HL-60/S4 treated with phorbol 12-myristate 13-acetate at 8.2 ng/mL for 4 days and 3 days (cell line): ENCODE measurements around the gene BRD2.

Experiments used
- in situ Hi-C: fragments of 300-500 bp; cut with MboI; formaldehyde crosslinking; loops from 2 replicates; pipeline ENCODE4 v1.15.0; 2022; ENCODE audit warnings: low sequenced_read_pairs

Gene BRD2

GRCh38 chr6:32984622-32985389, 16.4 kb downstream of the BRD2 start:
- in situ Hi-C loops: loop anchor here (25.0 kb wide), 1 partner anchor 98 kb away; no protein-coding TSS in a partner anchor

GRCh38 chr6:32989368-32989767, 21.0 kb downstream of the BRD2 start:
- in situ Hi-C loops: loop anchor here (25.0 kb wide), 1 partner anchor 102 kb away; no protein-coding TSS in a partner anchor

GRCh38 chr6:32991972-32992371, 23.6 kb downstream of the BRD2 start:
- in situ Hi-C loops: loop anchor here (25.0 kb wide), 1 partner anchor 105 kb away; no protein-coding TSS in a partner anchor

- in situ Hi-C loops: loop anchor here (25.0 kb wide), 1 partner anchor 106 kb away; no protein-coding TSS in a partner anchor
These were observed 25.1 kb downstream of the BRD2 start for GRCh38 chr6:32993363-32993973.

GRCh38 chr6:32995448-32995847, 27.1 kb downstream of the BRD2 start:
- in situ Hi-C loops: loop anchor here (25.0 kb wide), 1 partner anchor 108 kb away; no protein-coding TSS in a partner anchor

- in situ Hi-C loops: no loop called here
These were observed 31.7 kb downstream of the BRD2 start for GRCh38 chr6:33000055-33000454.

- in situ Hi-C loops: no loop called here
These were observed 33.3 kb downstream of the BRD2 start for GRCh38 chr6:33001685-33002084.

- in situ Hi-C loops: no loop called here
These were observed 36.5 kb downstream of the BRD2 start for GRCh38 chr6:33004940-33005339.

GRCh38 chr6:33007831-33008400, 39.5 kb downstream of the BRD2 start:
- in situ Hi-C loops: no loop called here

GRCh38 chr6:33008944-33009861, 40.8 kb downstream of the BRD2 start, which contains the start of gene HLA-DOA:
Gene HLA-DOA, minus strand, starts transcription at chr6:33009591.
- in situ Hi-C loops: no loop called here

- in situ Hi-C loops: no loop called here
These were observed 42.0 kb downstream of the BRD2 start for GRCh38 chr6:33010356-33010755.

GRCh38 chr6:33013608-33014007, 45.2 kb downstream of the BRD2 start:
- in situ Hi-C loops: no loop called here

GRCh38 chr6:33014841-33015634, 46.6 kb downstream of the BRD2 start:
- in situ Hi-C loops: no loop called here

GRCh38 chr6:33015798-33016197, 47.4 kb downstream of the BRD2 start:
- in situ Hi-C loops: no loop called here

GRCh38 chr6:33017018-33017417, 48.6 kb downstream of the BRD2 start:
- in situ Hi-C loops: no loop called here

- in situ Hi-C loops: no loop called here
These were observed 49.4 kb downstream of the BRD2 start for GRCh38 chr6:33017694-33018353.

- in situ Hi-C loops: no loop called here
These were observed 50.0 kb downstream of the BRD2 start for GRCh38 chr6:33018418-33018817.

GRCh38 chr6:33018904-33019303, 50.5 kb downstream of the BRD2 start:
- in situ Hi-C loops: no loop called here

GRCh38 chr6:33019372-33019771, 51.0 kb downstream of the BRD2 start:
- in situ Hi-C loops: no loop called here
